HL-60 (cell line): ENCODE measurements around the gene HAPLN2.

Experiments
- DNase-seq, 2 experiments: peaks; one replicate each; pipeline ENCODE4 v3.0.0-alpha.2; 2010 to 2020; ENCODE audit warnings: low read depth in 1 of 2, low spot score in 1 of 2
- H3K27ac ChIP-seq: fragments of 250-450 bp; sonication (Bioruptor Pico); replicated peaks from 2 replicates; pipeline ENCODE4 v1.5.1; 2020; ENCODE audit warnings: mild to moderate bottlenecking, moderate library complexity
- H3K27me3 ChIP-seq: fragments of 250-450 bp; sonication (Bioruptor Pico); 2 replicates; pipeline ENCODE4 v1.5.1; 2021; ENCODE audit warnings: mild to moderate bottlenecking, moderate library complexity; ENCODE audit not compliant: insufficient read depth, poor library complexity, severe bottlenecking
- H3K4me3 ChIP-seq: replicated peaks from 2 replicates; pipeline ENCODE4 v1.5.1; 2011; ENCODE audit warnings: mild to moderate bottlenecking, control low read depth, low read length; ENCODE audit not compliant: insufficient read depth
- GABPA ChIP-seq: IDR thresholded peaks from 2 replicates; pipeline ENCODE4 v1.6.1; 2012; ENCODE audit warnings: low read depth
- POLR2AphosphoS5 ChIP-seq: IDR thresholded peaks from 2 replicates; pipeline ENCODE4 v1.6.1; 2012; ENCODE audit warnings: low read depth
- SPI1 ChIP-seq: IDR thresholded peaks from 2 replicates; pipeline ENCODE4 v1.6.1; 2012; ENCODE audit warnings: low read depth, mild to moderate bottlenecking, borderline replicate concordance
- TF ChIP-seq, protein P1 (sequence below): IDR thresholded peaks from 2 replicates; pipeline ENCODE4 v1.6.1; 2012; ENCODE audit warnings: low read depth; ENCODE audit not compliant: insufficient replicate concordance
- TF ChIP-seq, protein P2 (sequence below): IDR thresholded peaks from one replicate; pipeline ENCODE4 v1.5.1; 2011; ENCODE audit warnings: low read length, control low read depth, inconsistent platforms; ENCODE audit not compliant: insufficient read depth

HAPLN2 gene

DNA sequence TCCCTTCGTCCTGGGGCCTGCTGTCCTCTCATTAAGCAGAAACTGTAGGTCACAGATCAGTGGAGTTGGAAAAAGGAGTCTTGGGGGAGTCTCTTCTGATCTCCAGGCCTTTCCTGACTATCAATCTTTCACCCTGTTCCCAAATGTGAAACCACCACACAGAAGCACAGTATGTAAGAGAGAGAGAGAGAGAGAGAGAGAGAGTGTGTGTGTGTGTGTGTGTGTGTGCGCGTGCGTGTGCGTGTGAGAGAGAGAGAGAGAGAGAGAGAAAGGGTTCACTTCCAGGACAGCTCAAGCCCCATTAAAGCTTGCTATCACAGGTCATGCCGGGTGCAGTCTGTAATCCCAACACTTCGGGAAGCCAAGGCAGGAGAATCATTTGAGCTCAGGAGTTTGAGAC is 41.2 kb upstream of the HAPLN2 start:
- no peak overlapping the region for H3K27ac ChIP-seq
- DNase-seq = no peak

DNA sequence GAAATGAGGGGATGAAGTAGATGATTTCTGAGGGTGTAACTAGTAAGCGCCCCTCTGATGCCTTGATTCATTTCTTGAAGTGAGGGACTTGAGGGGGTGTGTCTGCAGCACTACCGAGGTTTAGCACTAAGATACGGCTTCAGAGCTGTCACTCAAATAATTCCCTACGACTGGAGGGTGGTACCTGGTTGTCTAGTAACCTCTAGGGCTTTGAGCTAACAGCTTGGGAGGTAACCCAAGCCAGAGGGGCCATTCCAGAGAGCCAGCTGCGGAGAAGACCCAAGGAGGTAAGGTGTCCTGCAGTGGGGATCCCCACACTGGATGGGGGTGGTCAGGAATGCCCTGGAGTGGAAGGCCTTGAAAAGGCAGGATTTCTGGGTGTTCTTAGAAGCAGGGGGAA is 39.7 kb upstream of the HAPLN2 start, which contains the start of gene TTC24:
TSS of gene TTC24 (plus strand) at position 252 of the 400 bp plus-strand sequence. CDS start 1,642 bp downstream, outside the sequence.
- TF ChIP-seq POLR2AphosphoS5 = no peak
- TF ChIP-seq, protein P1, sequence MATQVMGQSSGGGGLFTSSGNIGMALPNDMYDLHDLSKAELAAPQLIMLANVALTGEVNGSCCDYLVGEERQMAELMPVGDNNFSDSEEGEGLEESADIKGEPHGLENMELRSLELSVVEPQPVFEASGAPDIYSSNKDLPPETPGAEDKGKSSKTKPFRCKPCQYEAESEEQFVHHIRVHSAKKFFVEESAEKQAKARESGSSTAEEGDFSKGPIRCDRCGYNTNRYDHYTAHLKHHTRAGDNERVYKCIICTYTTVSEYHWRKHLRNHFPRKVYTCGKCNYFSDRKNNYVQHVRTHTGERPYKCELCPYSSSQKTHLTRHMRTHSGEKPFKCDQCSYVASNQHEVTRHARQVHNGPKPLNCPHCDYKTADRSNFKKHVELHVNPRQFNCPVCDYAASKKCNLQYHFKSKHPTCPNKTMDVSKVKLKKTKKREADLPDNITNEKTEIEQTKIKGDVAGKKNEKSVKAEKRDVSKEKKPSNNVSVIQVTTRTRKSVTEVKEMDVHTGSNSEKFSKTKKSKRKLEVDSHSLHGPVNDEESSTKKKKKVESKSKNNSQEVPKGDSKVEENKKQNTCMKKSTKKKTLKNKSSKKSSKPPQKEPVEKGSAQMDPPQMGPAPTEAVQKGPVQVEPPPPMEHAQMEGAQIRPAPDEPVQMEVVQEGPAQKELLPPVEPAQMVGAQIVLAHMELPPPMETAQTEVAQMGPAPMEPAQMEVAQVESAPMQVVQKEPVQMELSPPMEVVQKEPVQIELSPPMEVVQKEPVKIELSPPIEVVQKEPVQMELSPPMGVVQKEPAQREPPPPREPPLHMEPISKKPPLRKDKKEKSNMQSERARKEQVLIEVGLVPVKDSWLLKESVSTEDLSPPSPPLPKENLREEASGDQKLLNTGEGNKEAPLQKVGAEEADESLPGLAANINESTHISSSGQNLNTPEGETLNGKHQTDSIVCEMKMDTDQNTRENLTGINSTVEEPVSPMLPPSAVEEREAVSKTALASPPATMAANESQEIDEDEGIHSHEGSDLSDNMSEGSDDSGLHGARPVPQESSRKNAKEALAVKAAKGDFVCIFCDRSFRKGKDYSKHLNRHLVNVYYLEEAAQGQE = no peak
- TF ChIP-seq, protein P2, sequence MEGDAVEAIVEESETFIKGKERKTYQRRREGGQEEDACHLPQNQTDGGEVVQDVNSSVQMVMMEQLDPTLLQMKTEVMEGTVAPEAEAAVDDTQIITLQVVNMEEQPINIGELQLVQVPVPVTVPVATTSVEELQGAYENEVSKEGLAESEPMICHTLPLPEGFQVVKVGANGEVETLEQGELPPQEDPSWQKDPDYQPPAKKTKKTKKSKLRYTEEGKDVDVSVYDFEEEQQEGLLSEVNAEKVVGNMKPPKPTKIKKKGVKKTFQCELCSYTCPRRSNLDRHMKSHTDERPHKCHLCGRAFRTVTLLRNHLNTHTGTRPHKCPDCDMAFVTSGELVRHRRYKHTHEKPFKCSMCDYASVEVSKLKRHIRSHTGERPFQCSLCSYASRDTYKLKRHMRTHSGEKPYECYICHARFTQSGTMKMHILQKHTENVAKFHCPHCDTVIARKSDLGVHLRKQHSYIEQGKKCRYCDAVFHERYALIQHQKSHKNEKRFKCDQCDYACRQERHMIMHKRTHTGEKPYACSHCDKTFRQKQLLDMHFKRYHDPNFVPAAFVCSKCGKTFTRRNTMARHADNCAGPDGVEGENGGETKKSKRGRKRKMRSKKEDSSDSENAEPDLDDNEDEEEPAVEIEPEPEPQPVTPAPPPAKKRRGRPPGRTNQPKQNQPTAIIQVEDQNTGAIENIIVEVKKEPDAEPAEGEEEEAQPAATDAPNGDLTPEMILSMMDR = no peak
- no peak for TF ChIP-seq SPI1
- TF ChIP-seq GABPA = no peak

More for the DNA sequence above, 41.2 kb upstream of the HAPLN2 start:
- TF ChIP-seq, protein P1 = no peak
- TF ChIP-seq, protein P2 = no peak
- no peak for TF ChIP-seq POLR2AphosphoS5
- no peak for TF ChIP-seq SPI1
- no peak for TF ChIP-seq GABPA
- Histone ChIP-seq H3K27me3 (no peaks in the 10 kb centered on the region), H3K4me3 (no peak overlapping the region)

DNA sequence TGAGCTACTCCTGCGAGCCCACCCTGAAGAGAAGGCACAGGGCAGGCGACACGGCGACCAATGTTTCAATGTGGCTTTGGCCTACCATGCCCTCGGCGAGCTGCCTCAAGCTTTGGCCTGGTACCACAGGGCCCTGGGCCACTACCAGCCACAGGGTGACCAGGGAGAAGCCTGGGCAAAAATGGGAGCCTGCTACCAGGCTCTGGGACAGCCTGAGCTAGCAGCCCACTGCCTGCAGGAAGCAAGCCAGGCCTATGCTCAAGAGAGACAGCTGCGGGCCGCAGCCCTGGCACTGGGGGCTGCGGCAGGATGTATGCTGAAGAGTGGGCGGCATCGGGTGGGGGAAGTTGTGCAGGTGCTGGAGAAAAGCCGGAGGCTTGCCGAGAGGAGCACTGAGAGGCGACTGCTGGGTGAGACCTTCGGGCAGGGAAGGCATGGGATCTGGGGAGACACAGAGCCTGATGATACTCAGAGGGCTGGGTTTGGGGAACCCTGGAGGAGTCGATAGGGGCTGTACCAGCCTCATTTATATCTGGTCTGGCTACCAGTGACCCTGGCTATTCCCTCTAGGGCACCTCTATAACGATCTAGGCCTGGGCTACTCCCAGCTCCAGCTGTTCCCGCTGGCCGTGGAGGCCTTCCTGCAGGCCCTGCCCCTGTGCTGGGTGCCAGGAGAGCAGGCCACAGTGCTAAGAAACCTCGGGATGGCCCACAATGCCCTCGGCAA is 37.4 kb upstream of the HAPLN2 start:
- no peak for TF ChIP-seq GABPA
- TF ChIP-seq POLR2AphosphoS5 = no peak
- no peak for TF ChIP-seq SPI1
- TF ChIP-seq, protein P2 = no peak
- TF ChIP-seq, protein P1 = no peak
- no peak overlapping the region for H3K4me3 ChIP-seq
- H3K27ac ChIP-seq = no peak overlapping the region
- no peaks in the 10 kb centered on the region for H3K27me3 ChIP-seq
- no peak for DNase-seq

More for the DNA sequence above, 39.7 kb upstream of the HAPLN2 start, which contains the start of gene TTC24:
- Histone ChIP-seq H3K27ac (no peak within 1 kb of the TSS), H3K4me3 (no peak within 1 kb of the TSS), H3K27me3 (no peaks in the 10 kb centered on the region)
- no peak for DNase-seq
